HCT116 (cell line): ENCODE data around the gene ERICH6B.
"Not testable (repeated sequence)": the region's sequence is repeated elsewhere in the genome, so short reads cannot be mapped to it uniquely, and the experiment has no call there.

Source experiments
- CTCF ChIP-seq, 3 experiments: fragments of 200-600 bp in 1 of 3; sonication (generic) in 1 of 3; IDR thresholded peaks in 2 of 3; conservative IDR thresholded peaks in 1 of 3; 2 replicates each; pipeline ENCODE4 v1.5.1; 2012 to 2017; ENCODE audit warnings: low read depth in 2 of 3, low read length in 2 of 3, antibody characterized with exemption in 1 of 3, borderline replicate concordance in 1 of 3, control low read depth in 1 of 3, mild to moderate bottlenecking in 1 of 3, mixed read lengths in 1 of 3, mixed run types in 1 of 3, moderate library complexity in 1 of 3; ENCODE audit not compliant: insufficient read depth in 1 of 3
- EZH2phosphoT487 ChIP-seq: fragments of 200-600 bp; IDR thresholded peaks from 2 replicates; pipeline ENCODE4 v1.6.1; 2018; ENCODE audit warnings: antibody characterized with exemption, borderline replicate concordance
- POLR2A ChIP-seq: IDR thresholded peaks from 2 replicates; pipeline ENCODE4 v1.7.0; 2011; ENCODE audit warnings: borderline replicate concordance; ENCODE audit not compliant: insufficient read depth, insufficient read length; ENCODE audit errors: extremely low read depth
- POLR2AphosphoS5 ChIP-seq: IDR thresholded peaks from 2 replicates; pipeline ENCODE4 v1.6.1; 2011; ENCODE audit warnings: mild to moderate bottlenecking, low read depth, low read length, moderate library complexity
- YY1 ChIP-seq: IDR thresholded peaks from 2 replicates; pipeline ENCODE4 v1.6.1; 2011; ENCODE audit warnings: low read length, low read depth, moderate library complexity, mild to moderate bottlenecking; ENCODE audit not compliant: insufficient replicate concordance; ENCODE audit errors: extremely low read depth
- ZNF274 ChIP-seq: fragments of 200-500 bp; sonication (Bioruptor generic); IDR thresholded peaks from 2 replicates; pipeline ENCODE4 v1.6.1; 2014; ENCODE audit warnings: mild to moderate bottlenecking, low read depth, low read length, inconsistent platforms

DNA sequence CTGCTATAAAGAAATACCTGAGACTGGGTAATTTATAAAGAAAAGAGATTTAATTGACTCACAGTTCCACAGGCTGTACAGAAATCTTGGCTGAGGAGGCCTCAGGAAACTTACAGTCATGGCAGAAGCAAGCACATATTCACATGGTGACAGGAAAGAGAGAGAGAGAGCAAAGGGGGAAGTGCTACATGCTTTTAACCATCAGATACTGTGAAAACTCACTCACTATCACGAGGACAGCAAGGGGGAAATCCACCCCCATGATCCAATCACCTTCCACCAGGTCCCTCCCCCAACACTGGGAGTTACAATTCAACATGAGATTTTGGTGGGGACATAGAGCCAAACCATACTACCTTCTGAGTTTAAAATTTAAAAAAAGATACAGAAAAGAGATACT, 44.9 kb upstream of the ERICH6B start:
- TF ChIP-seq EZH2phosphoT487; POLR2AphosphoS5; ZNF274; CTCF (IDR thresholded peaks at IDR 0.05 in 2 of 3, conservative IDR thresholded peaks at IDR 0.05 in 1 of 3; ENCODE audit: borderline replicate concordance in 1 of 3, insufficient read depth in 1 of 3, low read depth in 2 of 3, low read length in 2 of 3); YY1; POLR2A: not testable (repeated sequence)
